ENCODE data around the gene PLVAP.

DNA sequence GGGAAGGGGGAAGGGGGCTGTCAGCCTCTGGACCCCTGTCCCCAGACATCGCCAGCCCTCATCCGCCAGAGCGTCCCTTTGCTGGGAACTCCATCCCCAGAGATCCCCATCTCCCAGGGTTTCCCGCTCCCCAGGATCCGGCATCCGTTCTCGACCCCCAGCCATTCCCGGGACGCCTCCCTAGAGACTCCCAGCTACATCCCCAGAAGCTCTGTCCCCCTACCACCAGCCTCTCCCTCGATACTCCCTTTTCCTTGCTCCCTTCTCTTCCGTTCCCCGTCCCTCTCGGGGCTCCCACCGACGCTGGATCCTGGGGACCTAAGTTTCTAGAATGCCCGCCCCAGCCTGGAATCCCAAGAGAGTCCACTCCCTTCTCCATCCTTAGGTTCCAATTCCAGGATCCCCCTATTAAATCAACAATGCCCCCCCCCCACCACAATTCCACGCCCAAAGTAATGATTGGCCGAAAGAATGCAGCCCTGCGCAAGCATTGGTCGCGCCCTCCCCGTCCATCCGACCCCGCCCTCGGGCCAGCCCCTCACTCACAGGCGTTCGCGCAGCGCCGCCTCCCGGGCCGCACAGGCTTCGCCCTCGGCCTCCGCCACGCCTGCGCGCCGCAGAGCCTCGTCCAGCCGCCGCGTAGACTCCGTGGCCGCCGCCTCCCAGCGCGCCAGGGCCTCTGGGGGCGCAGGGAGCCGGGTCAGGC is 13.7 kb upstream of the PLVAP start:
- no peak for TF ChIP-seq POLR2A (IDR thresholded peaks at IDR 0.05)
- TF ChIP-seq CTCF (IDR thresholded peaks at IDR 0.05), result peak; percentile 75 to 89 (median 82)
